ENCODE data around the gene RNF208. TPM values are rescaled to one million over a fixed set of nuclear protein-coding genes. Genes with fewer than 3 reads are reported as not detected.

Gene RNF208
- total and polyA plus RNA-seq, 2 donors (not counting 3 experiments of a cell fraction or from before 2014, with no cell fraction given), result 1.3 to 4.8 TPM

DNA sequence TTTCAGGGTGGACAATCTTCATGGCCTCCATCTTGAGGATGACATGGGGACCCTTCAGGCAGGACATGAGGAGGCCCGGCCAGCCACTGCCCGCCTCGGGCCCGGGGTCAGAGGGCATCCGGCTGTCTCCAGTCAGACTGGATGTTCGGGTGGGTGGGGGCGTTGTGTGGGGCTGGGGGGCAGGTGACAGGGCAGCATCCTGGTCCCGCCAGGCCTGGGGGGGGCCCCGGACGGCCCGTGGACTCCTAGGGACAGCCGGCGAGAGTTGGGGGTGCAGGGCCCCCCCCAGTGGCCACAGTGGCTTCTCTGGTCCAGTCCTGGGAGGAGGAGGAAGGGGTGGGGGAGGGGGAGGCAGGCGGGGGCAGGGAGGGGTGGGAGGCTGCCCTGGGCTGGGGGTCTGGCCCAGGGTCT lies 940 bp downstream of the RNF208 start:
- Histone ChIP-seq H3K36me3 (ENCODE audit: control insufficient read depth in 2 of 2, extremely low read depth in 1 of 2, insufficient read depth in 2 of 2, low read length in 2 of 2) (peaks cover 0 to 2% of the 10 kb centered on the region in 2 experiments), H3K9ac (replicated peaks; ENCODE audit: extremely low read depth, insufficient read depth, low read length) (no peak overlapping the region), H3K27me3 (ENCODE audit: control insufficient read depth in 2 of 2, insufficient read depth in 2 of 2, low read length in 2 of 2) (no peaks in the 10 kb centered on the region), H3K4me3 (replicated peaks in 1 of 3; ENCODE audit: insufficient read depth in 1 of 3, low read depth in 1 of 3, low read length in 3 of 3) (no peak overlapping the region), H2AFZ (ENCODE audit: low read depth, low read length) (no peak overlapping the region), H3K27ac (ENCODE audit: insufficient read depth, low read depth, low read length) (no peak overlapping the region), H3K4me1 (ENCODE audit: control insufficient read depth, extremely low read depth, insufficient read depth, low read length) (peaks cover 18% of the 10 kb centered on the region), H3K9me3 (replicated peaks; ENCODE audit: control insufficient read depth, insufficient read depth, low read length) (no peaks in the 10 kb centered on the region), H3K9me1 (replicated peaks; ENCODE audit: control insufficient read depth, extremely low read depth, insufficient read depth, low read length) (no peaks in the 10 kb centered on the region), H4K20me1 (replicated peaks; ENCODE audit: control insufficient read depth, extremely low read depth, insufficient read depth, low read length) (no peaks in the 10 kb centered on the region), H3K79me2 (ENCODE audit: control insufficient read depth, insufficient read depth, low read length) (no peaks in the 10 kb centered on the region), H3K4me2 (ENCODE audit: insufficient read depth, low read length) (no peak overlapping the region)
- intact Hi-C loops (cut with micrococcal nuclease), result no loop called here
- no peak for TF ChIP-seq GATA2 (IDR thresholded peaks at IDR 0.05; ENCODE audit: insufficient read depth, insufficient read length, low read depth, low read length)
- TF ChIP-seq, protein P1, sequence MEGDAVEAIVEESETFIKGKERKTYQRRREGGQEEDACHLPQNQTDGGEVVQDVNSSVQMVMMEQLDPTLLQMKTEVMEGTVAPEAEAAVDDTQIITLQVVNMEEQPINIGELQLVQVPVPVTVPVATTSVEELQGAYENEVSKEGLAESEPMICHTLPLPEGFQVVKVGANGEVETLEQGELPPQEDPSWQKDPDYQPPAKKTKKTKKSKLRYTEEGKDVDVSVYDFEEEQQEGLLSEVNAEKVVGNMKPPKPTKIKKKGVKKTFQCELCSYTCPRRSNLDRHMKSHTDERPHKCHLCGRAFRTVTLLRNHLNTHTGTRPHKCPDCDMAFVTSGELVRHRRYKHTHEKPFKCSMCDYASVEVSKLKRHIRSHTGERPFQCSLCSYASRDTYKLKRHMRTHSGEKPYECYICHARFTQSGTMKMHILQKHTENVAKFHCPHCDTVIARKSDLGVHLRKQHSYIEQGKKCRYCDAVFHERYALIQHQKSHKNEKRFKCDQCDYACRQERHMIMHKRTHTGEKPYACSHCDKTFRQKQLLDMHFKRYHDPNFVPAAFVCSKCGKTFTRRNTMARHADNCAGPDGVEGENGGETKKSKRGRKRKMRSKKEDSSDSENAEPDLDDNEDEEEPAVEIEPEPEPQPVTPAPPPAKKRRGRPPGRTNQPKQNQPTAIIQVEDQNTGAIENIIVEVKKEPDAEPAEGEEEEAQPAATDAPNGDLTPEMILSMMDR (IDR thresholded peaks at IDR 0.05; ENCODE audit: extremely low read depth in 1 of 2, insufficient read depth in 1 of 2, low read depth in 1 of 2, low read length in 2 of 2), result no peak
- no peak for TF ChIP-seq EZH2 (IDR thresholded peaks at IDR 0.05; ENCODE audit: borderline replicate concordance, low read depth, low read length, severe bottlenecking)
- TF ChIP-seq POLR2AphosphoS5 (IDR thresholded peaks at IDR 0.05; ENCODE audit: insufficient read depth, low read depth, low read length), result no peak
- TF ChIP-seq JUN (IDR thresholded peaks at IDR 0.05; ENCODE audit: borderline replicate concordance, insufficient read depth, insufficient read length, low read depth), result no peak
- TF ChIP-seq MYC (IDR thresholded peaks at IDR 0.05; ENCODE audit: low read depth, low read length), result no peak
- TF ChIP-seq, protein P2, sequence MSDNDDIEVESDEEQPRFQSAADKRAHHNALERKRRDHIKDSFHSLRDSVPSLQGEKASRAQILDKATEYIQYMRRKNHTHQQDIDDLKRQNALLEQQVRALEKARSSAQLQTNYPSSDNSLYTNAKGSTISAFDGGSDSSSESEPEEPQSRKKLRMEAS (IDR thresholded peaks at IDR 0.05; ENCODE audit: insufficient read depth, insufficient read length), result no peak
- TF ChIP-seq FOS (IDR thresholded peaks at IDR 0.05; ENCODE audit: borderline replicate concordance, insufficient read depth, low read length), result no peak
- no peak for TF ChIP-seq POLR2A (IDR thresholded peaks at IDR 0.05; ENCODE audit: low read depth, low read length)
- no peak for DNase-seq (ENCODE audit: low read depth, low spot score)
- no TSS peak for BruUV-seq (replicated peaks)
- POLR2A ChIA-PET, result interaction anchor here (0.5 kb wide), 1 partner anchor 75 kb away, joined by 5 read pairs; no protein-coding TSS in a partner anchor
- no peak for FAIRE-seq
- CTCF ChIA-PET, result no interaction called here
- dilution Hi-C loops (cut with MboI; ENCODE audit: extremely low pct_ligation_motif_present, low sequenced_read_pairs), result no loop called here

Measured in endothelial cell of umbilical vein (primary cell).